GM19328 (cell line): ENCODE data around the gene GALM.
"Not testable (repeated sequence)": the region's sequence is repeated elsewhere in the genome, so short reads cannot be mapped to it uniquely, and the experiment has no call there.

ENCODE experiments used
- ATAC-seq: cut with Tn5 transposase; IDR thresholded peaks from one replicate; pipeline ENCODE4 v1.9.1; 2021; ENCODE audit warnings: mild to moderate bottlenecking, moderate library complexity; ENCODE audit not compliant: unreplicated experiment

Gene GALM

GRCh38 chr2:38676681-38677080, 10.8 kb downstream of the GALM start:
- ATAC-seq: no peak

GRCh38 chr2:38680868-38681267, 15.0 kb downstream of the GALM start:
- not testable (repeated sequence) for ATAC-seq

- no peak for ATAC-seq
Observed at GRCh38 chr2:38682008-38682575, 16.2 kb downstream of the GALM start.

- ATAC-seq: not testable (repeated sequence)
Observed at GRCh38 chr2:38682620-38683019, 16.7 kb downstream of the GALM start.

- ATAC-seq: no peak
Observed at GRCh38 chr2:38683766-38684165, 17.9 kb downstream of the GALM start.

GRCh38 chr2:38685116-38685735, 19.3 kb downstream of the GALM start:
- no peak for ATAC-seq

GRCh38 chr2:38690499-38691420, 24.8 kb downstream of the GALM start:
- no peak for ATAC-seq

- ATAC-seq: no peak
Observed at GRCh38 chr2:38691994-38692393, 26.1 kb downstream of the GALM start.

GRCh38 chr2:38692636-38693318, 26.9 kb downstream of the GALM start:
- ATAC-seq: no peak

GRCh38 chr2:38697116-38697840, 31.4 kb downstream of the GALM start:
- ATAC-seq: no peak

- ATAC-seq: no peak
Observed at GRCh38 chr2:38698467-38699003, 32.6 kb downstream of the GALM start.

- no peak for ATAC-seq
Observed at GRCh38 chr2:38700113-38700785, 34.3 kb downstream of the GALM start.

GRCh38 chr2:38700881-38701458, 35.1 kb downstream of the GALM start:
- ATAC-seq: no peak

- no peak for ATAC-seq
Observed at GRCh38 chr2:38701542-38701941, 35.6 kb downstream of the GALM start.

GRCh38 chr2:38702413-38702812, 36.5 kb downstream of the GALM start:
- ATAC-seq: no peak

GRCh38 chr2:38703336-38703735, 37.4 kb downstream of the GALM start:
- ATAC-seq: not testable (repeated sequence)

GRCh38 chr2:38704664-38705063, 38.8 kb downstream of the GALM start:
- no peak for ATAC-seq

GRCh38 chr2:38706846-38707345, 41.0 kb downstream of the GALM start:
- no peak for ATAC-seq

GRCh38 chr2:38708491-38708890, 42.6 kb downstream of the GALM start:
- ATAC-seq: not testable (repeated sequence)
